ENCODE results near the gene AFDN. TPM values are rescaled to one million over a fixed set of nuclear protein-coding genes. Genes with fewer than 3 reads are reported as not detected.

Gene AFDN
- polyA plus RNA-seq, 1 of the 3 experiments (the other 2 are of a cell fraction) = 25.1 TPM

- Histone ChIP-seq H3K79me2 (ENCODE audit: insufficient read depth) (no peaks in the 10 kb centered on the region; the same call in 1 of the 2 replicates), H3K4me1 (ENCODE audit: control insufficient read depth in 1 of 2, insufficient read depth in 2 of 2, low read depth in 1 of 2, low read length in 1 of 2) (no peaks in the 10 kb centered on the region), H3K27ac (ENCODE audit: low read depth in 2 of 2, low read length in 1 of 2) (no peak overlapping the region), H4K20me1 (ENCODE audit: insufficient read depth) (no peaks in the 10 kb centered on the region), H3K9me2 (no peaks in the 10 kb centered on the region), H3K9ac (no peak overlapping the region), H3K36me3 (replicated peaks in 1 of 2; ENCODE audit: control insufficient read depth in 1 of 2, insufficient read depth in 2 of 2, low read length in 1 of 2) (peaks cover 31 to 74% of the 10 kb centered on the region in 2 experiments), H3F3A (replicated peaks; ENCODE audit: insufficient read depth) (no peaks in the 10 kb centered on the region), H3K4me2 (no peak overlapping the region), H3K9me3 (no peaks in the 10 kb centered on the region), H2AFZ (ENCODE audit: low read depth) (no peak overlapping the region), H3K27me3 (ENCODE audit: insufficient read depth) (no peaks in the 10 kb centered on the region), H3K4me3 (ENCODE audit: low read depth in 2 of 2, low read length in 1 of 2) (no peak overlapping the region)
- TF ChIP-seq YY1 (IDR thresholded peaks at IDR 0.05; ENCODE audit: low read depth) (no peak), GABPA (IDR thresholded peaks at IDR 0.05; ENCODE audit: low read depth) (no peak), RCOR1 (IDR thresholded peaks at IDR 0.05; ENCODE audit: low read length) (no peak), GATA2 (CRISPR knock-in tag; IDR thresholded peaks at IDR 0.05) (no peak), ELF1 (IDR thresholded peaks at IDR 0.05) (no peak), MEF2A (IDR thresholded peaks at IDR 0.05; ENCODE audit: borderline replicate concordance, low read depth) (no peak), TEAD4 (IDR thresholded peaks at IDR 0.05; ENCODE audit: borderline replicate concordance, insufficient read depth) (no peak), SMC3 (IDR thresholded peaks at IDR 0.05; ENCODE audit: low read depth, low read length) (no peak), EP300 (IDR thresholded peaks at IDR 0.05; ENCODE audit: borderline replicate concordance in 1 of 2, low read depth in 1 of 2, low read length in 1 of 2) (no peak), NFIC (IDR thresholded peaks at IDR 0.05; ENCODE audit: borderline replicate concordance) (no peak), IRF3 (IDR thresholded peaks at IDR 0.05; ENCODE audit: low read depth, low read length) (no peak), FOSL2 (IDR thresholded peaks at IDR 0.05; ENCODE audit: borderline replicate concordance, low read depth) (no peak), TCF12 (IDR thresholded peaks at IDR 0.05) (no peak), EZH2phosphoT487 (IDR thresholded peaks at IDR 0.05; ENCODE audit: borderline replicate concordance, low read depth) (no peak), NRF1 (IDR thresholded peaks at IDR 0.05; ENCODE audit: low read depth, low read length) (no peak), ZBTB33 (IDR thresholded peaks at IDR 0.05; ENCODE audit: borderline replicate concordance, low read depth) (no peak), TAF1 (IDR thresholded peaks at IDR 0.05; ENCODE audit: borderline replicate concordance, low read depth, low read length) (no peak)
- POLR2A ChIA-PET = no interaction called here
- no peak for DNase-seq
- CTCF ChIA-PET = interaction anchor here (1.0 to 1.1 kb wide), 2 partner anchors 14 to 47 kb away, joined by 3 read pairs; no protein-coding TSS in a partner anchor
- WGBS (ENCODE audit: low lambda C conversion rate) = 82% methylated on average over 6 of the region's 6 CpGs
Measured at GRCh38 chr6:167921831-167922230, 95.1 kb downstream of the AFDN start.
